Fibroblast of peridontal ligament (primary cell): ENCODE results near the gene CDK14.
A peak's percentile ranks its signal among the peaks of the same experiment; 100 is the strongest.

Experiments used
- DNase-seq: peaks from one replicate; pipeline ENCODE4 v3.0.0-alpha.2; 2010; ENCODE audit errors: extremely low read depth

The CDK14 gene

GRCh38 chr7:90596671-90597562 lies 796 bp downstream of the CDK14 start:
- DNase-seq = peak; percentile 60

DNA sequence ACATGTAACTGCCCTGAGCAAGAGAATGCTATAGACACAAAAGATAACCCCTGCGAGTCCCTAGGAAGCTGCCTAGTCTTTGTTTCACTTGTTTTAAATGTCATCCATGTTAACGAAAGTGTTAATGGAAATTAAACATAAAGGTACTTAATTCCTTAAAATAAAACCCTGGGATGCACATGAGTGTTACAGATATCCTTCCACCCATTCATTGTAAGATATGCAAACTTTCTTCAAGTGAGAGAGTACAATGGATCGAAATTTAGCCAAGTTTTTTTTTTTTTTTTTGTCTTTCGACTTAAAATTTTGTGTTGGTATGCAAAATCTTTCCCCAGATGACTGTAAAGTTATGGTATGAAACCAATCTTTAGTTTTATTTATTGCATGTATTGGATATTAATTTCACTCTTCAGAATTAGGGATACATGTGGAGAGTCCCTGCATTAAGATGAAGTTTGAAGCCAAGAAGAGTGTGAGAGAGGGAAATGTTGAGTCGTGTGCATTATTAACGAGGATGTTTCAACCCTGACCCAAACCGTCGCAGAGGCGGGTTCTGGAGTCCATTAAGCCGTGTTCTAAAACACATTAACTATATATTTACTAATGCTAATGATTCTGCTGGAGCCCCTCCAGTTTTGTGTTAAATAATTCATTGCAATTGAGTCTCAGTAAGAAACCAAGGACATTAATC lies 1.6 kb downstream of the CDK14 start:
- DNase-seq = peak; percentile 35

DNA sequence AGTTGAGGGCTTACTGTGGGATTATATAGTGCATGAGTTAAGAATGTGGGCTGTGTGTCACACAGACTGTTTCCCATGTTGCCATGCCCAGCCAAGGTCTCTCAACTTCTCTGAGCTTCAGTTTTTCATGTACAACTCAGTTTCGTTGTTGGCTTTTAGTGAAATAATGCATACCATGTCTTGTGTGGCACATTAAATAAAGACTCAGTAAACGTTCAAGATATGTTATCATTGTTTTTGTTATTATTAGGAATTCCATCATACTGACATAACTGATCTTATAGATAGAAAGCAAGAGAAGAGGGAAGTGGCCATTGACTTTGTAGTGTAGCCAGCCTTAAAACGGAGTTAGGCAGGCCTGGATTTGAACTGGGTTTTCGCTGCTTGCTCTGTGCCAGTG lies 2.9 kb downstream of the CDK14 start:
- DNase-seq = no peak

DNA sequence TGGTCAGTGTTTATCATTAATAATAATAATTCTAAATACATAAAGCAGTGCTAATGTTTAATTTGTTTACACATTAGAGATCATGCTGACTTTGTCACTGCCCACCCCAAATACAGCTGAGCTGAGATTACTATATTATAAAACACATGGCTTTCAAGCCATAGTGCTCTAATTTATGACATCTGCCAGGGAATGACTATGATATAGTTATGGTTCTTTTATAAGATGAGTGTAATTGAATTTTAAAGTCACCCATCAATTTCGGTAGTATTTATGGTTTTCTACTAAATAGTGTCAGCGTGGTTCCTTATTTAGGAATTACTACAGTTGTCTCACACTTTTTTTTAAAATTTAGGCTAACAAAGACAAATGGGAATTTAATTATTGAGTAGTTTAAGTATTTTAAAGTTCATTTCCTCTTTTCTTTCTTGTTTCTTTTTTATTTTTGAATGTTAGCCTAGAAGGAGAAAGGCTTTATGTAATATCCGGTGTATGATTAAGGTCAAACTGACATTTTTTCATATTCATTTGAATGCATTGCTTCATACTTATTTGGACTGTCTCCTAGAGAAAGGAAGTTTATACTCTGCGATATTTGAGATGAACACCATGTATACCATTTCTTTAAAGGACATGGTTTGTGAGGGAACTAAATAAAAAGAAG lies 3.9 kb downstream of the CDK14 start:
- DNase-seq = peak; percentile 65

GRCh38 chr7:90602303-90602702 lies 6.2 kb downstream of the CDK14 start:
- no peak for DNase-seq

GRCh38 chr7:90603346-90603745 lies 7.2 kb downstream of the CDK14 start:
- DNase-seq = no peak

- no peak for DNase-seq
Measured at GRCh38 chr7:90604383-90604782, 8.3 kb downstream of the CDK14 start.

DNA sequence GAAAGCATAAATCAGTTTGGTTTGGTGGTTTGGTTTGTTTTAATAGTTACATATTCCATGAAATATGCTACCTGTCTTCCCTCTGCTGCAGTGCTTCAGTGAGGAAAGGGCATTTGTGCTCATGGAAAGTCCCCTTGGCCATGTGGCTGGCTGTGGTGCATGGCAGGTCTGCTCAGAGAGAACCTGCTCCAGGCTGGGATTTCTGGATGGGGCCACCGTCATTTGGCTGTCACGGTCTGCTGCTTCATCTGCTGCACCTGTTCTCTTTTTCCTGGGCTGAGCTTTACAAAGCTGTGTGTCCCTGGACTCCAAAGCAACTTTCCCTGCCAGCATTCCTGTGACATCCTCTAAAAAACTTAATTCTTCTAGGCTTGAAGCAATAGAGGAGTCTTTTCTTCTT lies 8.9 kb downstream of the CDK14 start:
- DNase-seq = no peak

DNA sequence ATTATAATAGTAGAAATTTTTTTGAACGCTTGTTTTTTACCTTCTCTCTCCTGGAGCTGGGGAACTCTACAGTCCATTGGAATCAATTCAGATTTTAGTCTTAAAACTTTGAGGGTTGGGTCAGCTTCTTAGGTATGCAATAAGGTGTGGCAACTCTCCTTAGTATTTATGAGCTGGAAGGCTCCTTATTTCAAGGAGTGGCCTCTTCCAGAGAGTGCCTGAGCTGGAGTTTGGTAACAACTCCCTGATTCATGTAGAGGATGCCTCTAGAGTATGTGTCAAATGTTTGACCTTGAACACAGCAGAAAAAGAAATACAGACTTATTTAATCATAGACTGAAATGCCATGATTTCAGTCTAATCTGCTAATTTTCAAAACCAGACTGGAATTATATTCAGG lies 11.1 kb downstream of the CDK14 start:
- DNase-seq = no peak

GRCh38 chr7:90610105-90610504 lies 14.0 kb downstream of the CDK14 start:
- DNase-seq = no peak

DNA sequence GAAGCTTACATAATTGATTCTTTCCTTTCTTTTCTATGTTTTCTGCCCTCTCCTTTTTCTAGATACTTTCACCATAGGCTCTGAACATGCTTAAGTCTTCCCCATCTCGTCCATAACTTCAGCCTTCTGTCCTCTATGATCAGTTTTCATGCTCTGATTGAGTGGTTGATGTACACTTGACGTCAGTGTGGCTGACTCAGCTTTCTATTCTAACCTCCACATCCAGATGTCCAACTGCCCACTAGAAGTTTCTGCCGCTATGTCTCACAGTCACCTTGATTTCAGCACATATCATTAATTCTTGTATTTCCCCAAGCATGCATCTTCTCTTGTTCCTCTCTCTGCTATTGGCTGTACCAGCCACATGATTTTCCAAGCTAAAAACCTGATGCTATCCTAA lies 15.0 kb downstream of the CDK14 start:
- DNase-seq = no peak

DNA sequence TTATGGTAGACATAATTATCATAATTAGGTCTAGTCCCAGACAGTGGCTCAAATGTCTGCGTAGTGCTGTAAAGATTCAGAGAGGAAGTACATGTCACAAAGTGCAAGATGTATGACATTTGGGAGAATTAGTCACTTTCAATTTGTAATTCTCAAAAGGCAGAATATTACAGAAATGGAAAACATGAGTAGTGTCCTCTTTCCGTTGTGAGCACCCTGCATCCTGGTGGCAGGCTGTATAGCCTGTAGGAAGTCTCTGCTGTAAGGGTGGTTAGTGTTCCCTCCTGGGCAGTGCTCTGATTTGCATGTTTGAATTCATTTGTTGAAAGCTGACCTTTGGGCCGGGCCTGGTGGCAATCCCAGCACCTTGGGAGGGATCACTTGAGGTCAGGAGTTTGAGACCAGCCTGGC lies 17.0 kb downstream of the CDK14 start:
- no peak for DNase-seq

- DNase-seq = no peak
Measured at GRCh38 chr7:90617442-90617841, 21.3 kb downstream of the CDK14 start.

- DNase-seq = no peak
Measured at GRCh38 chr7:90618876-90619275, 22.8 kb downstream of the CDK14 start.

- no peak for DNase-seq
Measured at GRCh38 chr7:90621125-90621746, 25.1 kb downstream of the CDK14 start.

DNA sequence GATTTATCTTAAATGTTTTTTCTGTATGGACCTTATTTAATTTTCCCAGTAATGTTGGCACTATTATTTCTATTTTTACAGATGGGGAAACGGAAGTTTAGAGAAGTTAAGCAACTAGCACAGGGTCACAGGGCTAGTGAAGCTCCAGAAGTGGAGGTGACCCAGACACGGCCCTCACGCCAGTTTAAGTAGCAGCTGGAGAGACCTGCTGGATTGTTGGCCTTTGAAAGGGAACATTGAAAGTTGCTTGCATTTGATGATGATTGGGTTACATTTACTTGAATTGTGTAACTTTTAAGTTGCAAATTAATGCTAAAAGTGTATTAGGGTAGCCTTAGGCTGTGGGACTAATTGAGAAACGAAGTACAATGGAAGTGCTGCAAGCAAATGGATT lies 25.6 kb downstream of the CDK14 start:
- no peak for DNase-seq

DNA sequence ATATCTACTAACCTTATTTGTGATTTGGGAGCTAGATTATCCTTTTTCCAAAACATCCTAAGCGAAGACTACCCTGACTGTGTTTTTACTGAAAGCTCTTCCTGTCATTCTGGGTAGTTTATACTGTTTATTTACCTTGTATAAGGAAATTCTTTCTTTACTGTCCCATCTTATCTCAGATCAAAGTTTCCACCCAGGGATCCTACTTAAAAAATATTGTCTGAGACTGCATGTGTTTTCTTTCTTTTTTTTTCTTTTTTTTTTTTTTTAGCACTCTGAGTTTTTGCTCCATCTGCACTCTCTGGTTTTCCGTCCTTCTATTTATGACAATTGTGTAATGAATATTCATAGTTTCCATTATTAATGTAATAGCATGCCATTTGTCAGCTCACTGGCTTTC lies 26.5 kb downstream of the CDK14 start:
- DNase-seq = no peak

DNA sequence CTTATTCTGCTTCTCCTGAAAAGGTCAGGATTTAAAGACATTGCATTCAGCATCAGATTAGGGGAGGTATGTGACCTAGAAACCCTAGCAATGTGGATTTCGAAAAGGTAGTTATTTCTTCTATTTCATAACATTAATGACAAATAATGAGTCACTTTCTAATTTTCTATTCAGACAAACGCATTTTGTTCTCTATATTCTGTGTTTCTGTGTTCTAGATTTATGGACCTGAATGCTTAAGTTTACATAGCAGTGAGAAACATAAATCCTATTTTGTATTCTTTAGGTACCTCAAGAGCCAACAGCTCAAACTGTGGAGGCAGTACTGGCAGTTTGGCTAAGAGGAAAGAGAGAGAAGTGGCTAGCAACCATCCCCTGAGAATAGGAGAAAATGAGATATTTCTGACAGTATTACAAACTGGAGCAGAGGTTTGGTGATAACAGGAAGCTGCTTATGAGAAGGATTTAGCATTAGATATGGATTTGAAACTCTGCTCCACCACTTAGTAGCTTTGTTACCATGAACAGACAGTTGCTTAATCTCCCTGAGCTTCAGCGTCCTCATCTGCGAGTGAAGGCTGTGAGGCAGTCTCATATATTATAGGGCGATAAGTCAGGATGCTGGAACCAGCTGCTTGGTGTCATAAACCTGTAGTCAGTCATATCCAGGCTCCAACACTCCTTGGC lies 28.2 kb downstream of the CDK14 start:
- DNase-seq = peak; percentile 22

GRCh38 chr7:90625051-90625450 lies 28.9 kb downstream of the CDK14 start:
- no peak for DNase-seq

- DNase-seq = peak; percentile 66
Measured at GRCh38 chr7:90625562-90625961, 29.4 kb downstream of the CDK14 start.

GRCh38 chr7:90626013-90626412 lies 29.9 kb downstream of the CDK14 start:
- DNase-seq = peak; percentile 58
